ENCODE measurements around the gene HMX1. TPM values are rescaled to one million over a fixed set of nuclear protein-coding genes. Genes with fewer than 3 reads are reported as not detected.

HMX1 gene
- total and polyA plus RNA-seq, 2 donors from 2014 or later, result not detected

GRCh38 chr4:8817096-8817812 lies 54.4 kb downstream of the HMX1 start:
- Histone ChIP-seq H3K36me3 (ENCODE audit: control insufficient read depth in 2 of 3, insufficient read depth in 3 of 3, low read length in 3 of 3) (no peaks in the 10 kb centered on the region), H3K9me3 (ENCODE audit: control insufficient read depth in 2 of 3, insufficient read depth in 1 of 3, low read length in 3 of 3) (no peaks in the 10 kb centered on the region), H3K27me3 (ENCODE audit: control insufficient read depth, insufficient read depth, low read length) (no peaks in the 10 kb centered on the region), H3K9ac (ENCODE audit: low read length in 3 of 3) (no peak overlapping the region), H3K4me1 (ENCODE audit: control insufficient read depth in 2 of 3, insufficient read depth in 2 of 3, low read depth in 1 of 3, low read length in 3 of 3) (no peaks in the 10 kb centered on the region), H3K4me3 (ENCODE audit: low read length in 3 of 3) (no peak overlapping the region), H3K27ac (ENCODE audit: low read depth in 2 of 2, low read length in 2 of 2) (no peak overlapping the region)
- intact Hi-C loops (cut with DNase I), result no loop called here
- TF ChIP-seq, protein P1, sequence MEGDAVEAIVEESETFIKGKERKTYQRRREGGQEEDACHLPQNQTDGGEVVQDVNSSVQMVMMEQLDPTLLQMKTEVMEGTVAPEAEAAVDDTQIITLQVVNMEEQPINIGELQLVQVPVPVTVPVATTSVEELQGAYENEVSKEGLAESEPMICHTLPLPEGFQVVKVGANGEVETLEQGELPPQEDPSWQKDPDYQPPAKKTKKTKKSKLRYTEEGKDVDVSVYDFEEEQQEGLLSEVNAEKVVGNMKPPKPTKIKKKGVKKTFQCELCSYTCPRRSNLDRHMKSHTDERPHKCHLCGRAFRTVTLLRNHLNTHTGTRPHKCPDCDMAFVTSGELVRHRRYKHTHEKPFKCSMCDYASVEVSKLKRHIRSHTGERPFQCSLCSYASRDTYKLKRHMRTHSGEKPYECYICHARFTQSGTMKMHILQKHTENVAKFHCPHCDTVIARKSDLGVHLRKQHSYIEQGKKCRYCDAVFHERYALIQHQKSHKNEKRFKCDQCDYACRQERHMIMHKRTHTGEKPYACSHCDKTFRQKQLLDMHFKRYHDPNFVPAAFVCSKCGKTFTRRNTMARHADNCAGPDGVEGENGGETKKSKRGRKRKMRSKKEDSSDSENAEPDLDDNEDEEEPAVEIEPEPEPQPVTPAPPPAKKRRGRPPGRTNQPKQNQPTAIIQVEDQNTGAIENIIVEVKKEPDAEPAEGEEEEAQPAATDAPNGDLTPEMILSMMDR (IDR thresholded peaks at IDR 0.05; ENCODE audit: borderline replicate concordance, extremely low read depth, insufficient read depth), result no peak
- FAIRE-seq (no peak), DNase-seq (peak in 1 of 5 donors; percentile 4)

Measured in kidney (tissue), 14 donors.